GM12864 (cell line): ENCODE measurements around the gene AATK.

ENCODE experiments used
- DNase-seq: peaks from one replicate; pipeline ENCODE4 v3.0.0-alpha.2; 2011; ENCODE audit warnings: low read depth
- H3K4me3 ChIP-seq: 2 replicates; pipeline ENCODE4 v1.5.1; 2011; ENCODE audit warnings: mild to moderate bottlenecking, low read depth, low read length, control low read depth
- TF ChIP-seq, protein P1 (sequence below): IDR thresholded peaks from 2 replicates; pipeline ENCODE4 v1.5.1; 2011; ENCODE audit warnings: low read depth, mild to moderate bottlenecking, moderate library complexity, low read length, control low read depth, inconsistent platforms; ENCODE audit errors: missing control alignments

Gene AATK

DNA sequence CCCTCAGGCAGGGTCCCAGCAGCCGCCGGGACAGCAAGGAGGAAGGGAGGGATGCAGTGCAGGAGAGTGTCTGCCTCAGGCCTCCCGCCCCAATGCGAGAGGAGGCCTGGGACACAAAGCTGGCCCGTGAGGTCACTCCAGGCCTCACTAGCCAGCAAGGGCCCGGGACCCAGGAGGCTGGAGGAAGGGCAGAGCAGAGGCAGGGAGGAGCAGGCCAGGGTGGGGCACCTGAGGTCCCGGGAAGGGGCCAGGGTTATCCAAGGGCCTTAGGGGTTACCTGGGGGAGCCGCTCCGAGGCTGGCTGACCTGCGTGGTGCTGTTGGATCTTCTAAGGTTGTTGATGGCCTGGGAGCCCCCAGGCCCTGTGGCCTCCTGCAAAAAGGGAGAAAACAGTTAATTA, 42.6 kb upstream of the AATK start:
- H3K4me3 ChIP-seq, result no peak overlapping the region
- TF ChIP-seq, protein P1, sequence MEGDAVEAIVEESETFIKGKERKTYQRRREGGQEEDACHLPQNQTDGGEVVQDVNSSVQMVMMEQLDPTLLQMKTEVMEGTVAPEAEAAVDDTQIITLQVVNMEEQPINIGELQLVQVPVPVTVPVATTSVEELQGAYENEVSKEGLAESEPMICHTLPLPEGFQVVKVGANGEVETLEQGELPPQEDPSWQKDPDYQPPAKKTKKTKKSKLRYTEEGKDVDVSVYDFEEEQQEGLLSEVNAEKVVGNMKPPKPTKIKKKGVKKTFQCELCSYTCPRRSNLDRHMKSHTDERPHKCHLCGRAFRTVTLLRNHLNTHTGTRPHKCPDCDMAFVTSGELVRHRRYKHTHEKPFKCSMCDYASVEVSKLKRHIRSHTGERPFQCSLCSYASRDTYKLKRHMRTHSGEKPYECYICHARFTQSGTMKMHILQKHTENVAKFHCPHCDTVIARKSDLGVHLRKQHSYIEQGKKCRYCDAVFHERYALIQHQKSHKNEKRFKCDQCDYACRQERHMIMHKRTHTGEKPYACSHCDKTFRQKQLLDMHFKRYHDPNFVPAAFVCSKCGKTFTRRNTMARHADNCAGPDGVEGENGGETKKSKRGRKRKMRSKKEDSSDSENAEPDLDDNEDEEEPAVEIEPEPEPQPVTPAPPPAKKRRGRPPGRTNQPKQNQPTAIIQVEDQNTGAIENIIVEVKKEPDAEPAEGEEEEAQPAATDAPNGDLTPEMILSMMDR, result no peak
- no peak for DNase-seq

DNA sequence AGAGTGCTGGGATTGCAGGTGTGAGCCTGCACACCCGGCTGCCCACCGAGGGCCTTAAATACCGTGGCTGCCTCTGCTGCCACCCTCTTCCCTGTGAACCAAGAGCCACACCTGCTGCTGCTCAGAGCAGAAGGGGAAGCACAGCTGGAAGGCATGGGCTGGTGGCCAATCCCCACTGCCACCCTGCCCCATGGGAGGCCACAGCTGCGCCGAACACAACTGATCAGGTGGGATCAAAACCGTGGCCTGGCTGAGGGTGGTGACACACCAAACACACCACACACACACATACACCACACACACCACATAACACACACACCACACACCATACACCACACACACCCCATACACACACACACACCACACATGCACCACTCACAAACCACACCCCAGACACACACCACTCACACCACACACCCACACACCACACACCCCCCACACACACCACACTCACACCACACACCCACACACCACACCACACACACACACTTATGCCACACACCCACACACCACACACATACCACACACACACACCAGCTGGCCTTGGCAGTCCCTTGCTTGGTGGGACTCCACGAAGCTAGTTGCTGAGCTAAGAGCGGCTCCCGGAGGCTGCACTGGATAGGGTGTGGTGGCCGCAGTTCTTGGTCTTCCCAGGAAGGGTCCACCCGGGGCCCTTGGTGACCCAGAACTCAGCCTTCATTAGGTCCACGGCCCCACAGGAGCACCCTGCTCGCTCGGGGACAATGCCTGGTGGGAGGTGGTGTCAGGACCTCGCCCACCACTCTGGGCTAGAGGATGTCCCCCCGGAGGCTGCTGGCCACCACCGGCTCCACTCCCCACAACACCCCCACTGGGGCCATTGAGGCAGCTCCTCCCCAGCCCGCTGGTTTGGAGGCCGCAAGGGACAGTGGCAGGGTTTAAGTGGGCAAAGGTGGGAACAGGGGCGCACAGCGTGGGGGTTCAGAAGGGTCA, 41.9 kb upstream of the AATK start:
- TF ChIP-seq, protein P1, result no peak
- no peak for DNase-seq
- H3K4me3 ChIP-seq, result no peak overlapping the region

DNA sequence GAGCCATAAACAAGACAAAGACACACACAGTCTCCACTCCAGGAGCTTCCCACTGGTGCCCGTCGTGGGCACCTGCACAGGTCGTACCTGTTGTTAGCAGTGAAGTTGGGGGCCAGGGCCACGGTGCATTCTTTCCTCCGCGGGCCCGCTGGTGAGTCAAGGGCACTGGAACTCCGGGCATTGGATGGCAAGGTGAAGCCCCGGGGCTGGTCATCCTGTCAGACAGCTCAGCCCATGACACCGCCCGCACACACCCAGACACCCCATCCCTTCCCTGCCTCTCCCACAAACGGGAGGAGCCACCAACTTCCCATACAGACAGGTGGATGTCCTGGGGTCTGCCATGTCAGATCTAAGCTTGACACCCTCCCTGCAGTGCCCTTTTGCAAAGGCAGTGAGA, 40.6 kb upstream of the AATK start:
- TF ChIP-seq, protein P1, result no peak
- DNase-seq, result no peak
- no peak overlapping the region for H3K4me3 ChIP-seq

DNA sequence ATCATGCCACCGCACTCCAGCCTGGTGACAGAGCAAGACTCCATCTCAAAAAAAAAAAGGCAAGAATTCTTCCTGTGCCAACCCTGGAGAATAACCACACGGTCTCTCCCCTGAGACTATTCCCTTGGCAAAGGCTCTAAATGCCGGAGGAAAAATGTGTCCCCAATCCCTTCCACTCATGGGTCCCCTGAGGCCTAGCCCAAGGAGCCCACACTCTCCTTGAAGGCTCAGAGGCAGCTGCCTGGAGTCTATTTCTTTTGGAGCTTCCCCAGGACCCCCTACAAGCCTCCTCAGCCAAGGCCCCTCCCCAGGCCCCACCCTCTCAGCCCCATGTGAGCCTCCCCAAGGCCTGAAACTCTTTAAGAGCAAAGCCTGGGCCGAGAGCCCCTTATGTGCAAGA, 40.1 kb upstream of the AATK start:
- H3K4me3 ChIP-seq, result no peak overlapping the region
- TF ChIP-seq, protein P1, result no peak
- no peak for DNase-seq

DNA sequence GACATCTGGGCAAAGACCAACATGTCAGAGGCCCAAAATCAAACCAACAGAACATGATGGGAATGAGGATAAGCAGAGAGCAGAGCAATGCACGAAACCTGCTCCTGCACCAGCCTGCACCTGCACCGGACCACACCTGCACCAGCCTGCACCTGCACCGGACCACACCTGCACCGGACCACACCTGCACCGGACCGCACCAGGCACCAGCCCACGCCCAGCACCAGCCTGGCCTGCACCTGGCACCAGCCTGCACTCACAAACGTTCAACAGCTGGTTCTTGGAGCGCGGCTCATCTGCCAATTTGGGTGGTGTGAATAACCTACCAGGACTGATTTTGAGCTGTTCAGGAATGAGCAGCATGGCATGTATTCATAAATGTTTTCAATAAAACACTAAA, 38.6 kb upstream of the AATK start:
- no peak overlapping the region for H3K4me3 ChIP-seq
- TF ChIP-seq, protein P1, result no peak
- no peak for DNase-seq

DNA sequence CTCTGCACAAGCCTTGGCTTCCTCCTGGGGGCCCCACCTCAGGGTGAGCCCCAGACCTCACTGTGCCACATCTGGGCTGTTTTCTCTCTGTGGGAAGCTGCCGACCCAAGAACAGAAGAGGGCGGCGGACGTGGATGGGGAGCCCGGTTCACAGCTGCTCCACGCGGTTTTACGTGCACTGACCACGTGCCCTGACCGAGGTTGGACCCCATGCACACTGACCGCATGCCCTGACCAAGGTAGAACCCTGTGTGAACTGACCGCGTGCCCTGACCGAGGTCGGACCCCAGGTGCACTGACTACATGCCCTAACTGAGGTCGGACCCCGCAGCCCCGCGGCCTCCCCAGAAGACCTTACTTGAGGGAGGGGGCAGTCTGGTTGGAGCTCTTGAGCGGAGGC, 37.1 kb upstream of the AATK start:
- H3K4me3 ChIP-seq, result no peak overlapping the region
- DNase-seq, result no peak
- TF ChIP-seq, protein P1, result no peak

DNA sequence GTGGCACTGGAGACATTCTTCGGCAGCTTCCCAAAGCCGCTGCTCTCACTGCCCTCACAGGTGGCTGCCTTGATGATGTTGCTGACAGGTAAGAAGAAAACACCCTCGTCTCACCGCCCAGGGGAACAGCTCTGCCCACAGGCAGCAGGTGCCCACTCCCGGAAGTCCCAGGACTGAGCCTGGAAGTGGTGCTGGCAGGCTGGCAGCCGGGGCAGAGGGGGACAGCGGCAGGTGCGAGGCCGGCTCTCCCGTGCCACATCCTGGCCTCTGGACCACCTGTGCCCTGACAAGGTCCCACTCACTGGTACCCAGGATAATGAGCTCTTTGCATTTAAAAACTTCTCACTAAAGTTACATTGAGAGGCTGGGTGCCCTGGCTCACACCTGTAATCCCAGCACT, 36.3 kb upstream of the AATK start:
- no peak for DNase-seq
- no peak overlapping the region for H3K4me3 ChIP-seq
- TF ChIP-seq, protein P1, result no peak
